GM19455 (cell line): ENCODE measurements around the gene OGT.
"Not testable (repeated sequence)": the region's sequence is repeated elsewhere in the genome, so short reads cannot be mapped to it uniquely, and the experiment has no call there.

Experiments
- ATAC-seq: cut with Tn5 transposase; IDR thresholded peaks from one replicate; pipeline ENCODE4 v1.9.1; 2021; ENCODE audit not compliant: unreplicated experiment

Gene OGT

DNA sequence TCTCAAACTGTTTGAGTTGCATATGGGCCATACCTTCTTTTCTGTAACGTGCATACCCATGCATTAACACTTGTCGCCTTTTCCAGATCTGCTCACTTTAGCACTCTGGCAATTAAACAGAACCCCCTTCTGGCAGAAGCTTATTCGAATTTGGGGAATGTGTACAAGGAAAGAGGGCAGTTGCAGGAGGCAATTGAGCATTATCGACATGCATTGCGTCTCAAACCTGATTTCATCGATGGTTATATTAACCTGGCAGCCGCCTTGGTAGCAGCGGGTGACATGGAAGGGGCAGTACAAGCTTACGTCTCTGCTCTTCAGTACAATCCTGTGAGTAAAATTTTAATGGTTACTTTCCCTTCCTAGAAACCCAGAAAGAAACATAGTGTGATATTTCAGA is 4.8 kb downstream of the OGT start:
- no peak for ATAC-seq

DNA sequence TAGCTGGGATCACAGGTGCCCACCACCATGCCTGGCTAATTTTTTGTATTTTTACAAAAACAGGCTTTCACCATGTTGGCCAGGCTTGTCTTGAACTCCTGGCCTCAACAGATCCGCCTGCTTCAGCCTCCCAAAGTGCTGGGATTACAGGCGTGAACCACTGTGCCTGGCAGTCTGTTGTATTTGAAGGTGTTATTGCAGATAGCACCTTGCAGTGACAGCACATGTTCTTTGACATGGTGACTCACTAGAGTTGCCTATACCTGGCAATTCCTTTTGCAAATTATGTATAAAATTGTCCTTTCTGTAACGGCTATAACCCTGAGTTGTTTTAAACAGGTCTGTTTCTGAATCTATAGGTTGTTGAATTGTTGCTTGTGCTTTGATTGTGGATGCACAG is 7.9 kb downstream of the OGT start:
- peak; percentile 28 for ATAC-seq

DNA sequence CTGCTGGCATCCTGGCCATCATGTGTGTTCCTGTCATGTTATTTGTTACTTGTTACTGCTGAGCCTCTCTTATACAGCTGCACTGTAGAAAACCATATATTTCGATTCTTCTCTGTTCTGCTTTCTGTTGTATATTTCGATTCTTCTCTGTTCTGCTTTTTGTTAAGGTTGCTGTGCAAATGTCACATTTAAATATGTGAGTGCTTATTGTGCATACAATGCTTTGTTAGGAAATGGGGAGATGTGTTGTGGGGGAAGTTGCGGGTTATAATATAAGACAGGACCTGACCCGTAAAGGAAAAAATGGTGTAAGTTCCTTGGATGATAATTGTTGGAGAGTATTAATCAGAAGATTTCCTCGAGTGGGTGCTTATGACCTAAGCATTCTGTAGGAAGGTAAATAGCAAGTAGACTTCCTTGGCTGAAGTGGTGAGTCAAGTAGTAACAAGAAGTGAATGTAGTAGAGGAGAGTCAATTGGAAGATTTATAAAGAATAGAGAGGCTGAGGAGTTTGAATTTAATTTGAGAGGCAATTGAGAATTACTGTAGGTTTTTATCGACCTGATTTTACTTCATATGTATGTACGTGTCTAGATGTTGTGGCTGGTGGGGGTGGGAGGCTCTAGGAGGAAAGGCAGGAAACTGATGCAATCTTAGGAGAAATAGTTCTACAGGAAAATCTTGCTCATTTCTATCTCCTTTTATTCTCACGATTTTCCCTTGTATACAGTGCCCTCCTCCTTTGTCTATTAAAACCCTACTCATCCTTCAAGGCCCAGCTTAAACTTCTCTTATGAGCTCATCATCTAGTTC is 8.5 kb downstream of the OGT start:
- peak; percentile 81 for ATAC-seq

DNA sequence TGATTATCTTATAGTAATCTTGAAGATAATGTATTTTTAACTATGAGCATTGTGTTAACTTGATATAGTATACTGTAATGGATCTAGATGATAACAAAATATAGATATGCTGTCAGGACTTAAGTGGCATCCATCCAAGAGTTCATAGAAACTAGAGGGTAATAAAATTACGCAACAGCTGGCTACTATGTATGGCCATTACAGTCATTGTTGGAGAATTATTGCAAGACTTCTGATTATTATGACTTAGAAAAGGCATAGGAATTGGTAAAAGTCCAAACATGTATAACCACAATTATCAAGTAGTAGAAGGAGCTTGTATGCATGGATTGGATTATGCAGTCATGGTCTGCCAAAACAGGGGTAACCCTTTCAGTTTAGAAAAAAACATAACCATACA is 9.5 kb downstream of the OGT start:
- ATAC-seq = no peak

DNA sequence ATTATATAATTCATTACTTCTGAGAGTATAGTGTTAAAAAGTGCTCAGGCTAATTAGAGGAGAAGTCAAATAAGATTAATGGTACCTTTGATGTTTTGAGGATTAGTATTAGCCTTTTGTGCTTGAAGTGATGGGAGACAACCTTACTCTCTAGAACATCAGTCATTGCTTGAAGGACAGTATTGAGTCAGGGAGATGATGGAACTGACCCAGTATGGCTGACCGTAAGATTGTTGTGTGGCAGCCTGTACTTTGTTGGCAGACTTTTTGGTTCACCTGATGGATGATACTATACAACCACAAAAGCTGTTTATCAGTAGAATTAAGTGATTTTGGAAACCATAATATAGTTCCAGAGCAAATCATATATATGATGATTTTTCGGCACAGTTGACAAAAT is 9.9 kb downstream of the OGT start:
- ATAC-seq = no peak

DNA sequence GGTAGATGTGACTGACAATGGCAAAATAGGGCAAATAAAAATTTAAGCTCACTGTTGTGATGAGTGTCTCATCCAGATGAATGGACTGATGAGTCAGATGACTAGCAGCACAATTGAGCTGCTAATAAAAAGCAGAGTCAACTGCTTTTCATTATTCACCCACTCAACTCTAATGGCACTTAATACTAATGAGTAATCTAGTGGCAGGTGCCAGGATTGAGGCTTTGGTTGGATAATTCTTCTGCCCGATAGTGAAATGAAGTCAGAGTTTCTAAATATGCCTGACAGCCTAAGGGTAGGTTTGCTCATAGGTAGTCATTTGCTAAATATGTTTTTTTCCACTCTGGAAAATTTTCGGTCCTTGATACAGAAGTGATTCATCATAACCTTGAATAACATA is 10.4 kb downstream of the OGT start:
- no peak for ATAC-seq

DNA sequence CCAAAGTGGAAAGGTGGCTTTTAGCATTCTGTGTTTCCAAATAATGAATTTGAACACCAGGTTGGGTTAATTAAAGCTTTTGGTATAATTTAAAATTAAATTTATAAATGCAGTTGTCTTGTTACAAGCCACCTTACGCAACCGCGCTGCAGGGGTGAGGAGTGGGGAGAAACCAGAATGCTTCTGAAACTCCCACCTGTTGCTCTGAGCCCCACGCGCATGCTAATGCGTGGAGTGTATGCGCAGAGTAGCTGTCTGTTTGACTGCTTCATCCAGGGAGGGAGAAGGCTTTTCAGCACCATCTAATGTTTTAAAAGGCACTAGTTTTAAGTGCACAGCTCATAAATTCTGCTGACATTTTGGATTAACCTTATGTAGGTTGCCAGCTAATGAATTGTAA is 12.5 kb downstream of the OGT start:
- ATAC-seq = no peak

DNA sequence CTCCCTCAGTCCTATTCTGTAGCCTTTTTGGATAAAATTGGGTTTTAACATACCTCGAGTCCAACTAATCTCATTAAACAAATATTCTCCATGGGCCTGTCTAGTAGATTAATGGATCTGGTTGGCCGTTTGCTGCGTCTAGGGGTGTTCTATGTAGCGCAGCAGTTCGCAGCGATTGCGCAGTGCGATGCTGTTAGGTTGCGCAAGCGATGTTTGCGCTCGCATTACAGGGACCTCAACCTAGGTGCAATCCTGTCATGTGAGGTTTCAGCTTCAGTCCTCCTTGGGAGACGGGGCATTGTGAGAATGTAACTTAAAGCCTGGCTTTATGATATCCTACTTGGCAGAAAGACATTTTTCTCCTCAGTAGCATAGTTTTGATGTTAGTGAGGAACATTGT is 14.0 kb downstream of the OGT start:
- no peak for ATAC-seq

DNA sequence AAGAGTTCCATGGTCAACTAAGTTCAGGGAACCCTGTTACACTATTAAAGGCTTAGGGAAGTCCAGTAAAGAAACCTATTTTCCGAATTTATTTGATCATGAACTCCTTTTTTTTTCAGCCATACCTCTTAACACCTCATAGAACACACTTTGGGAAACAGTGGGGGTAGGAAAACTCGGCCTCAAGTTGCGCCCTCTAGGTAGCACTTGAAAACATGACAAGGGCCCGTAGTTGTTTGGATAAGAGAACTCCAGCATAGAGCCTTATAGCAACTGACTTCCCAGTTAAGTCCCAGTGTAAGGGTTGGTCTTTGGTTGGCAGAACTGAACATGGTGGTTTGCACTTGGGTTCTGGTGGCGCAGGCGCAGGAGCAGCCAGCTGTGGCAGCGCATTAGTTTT is 14.4 kb downstream of the OGT start:
- ATAC-seq = no peak

DNA sequence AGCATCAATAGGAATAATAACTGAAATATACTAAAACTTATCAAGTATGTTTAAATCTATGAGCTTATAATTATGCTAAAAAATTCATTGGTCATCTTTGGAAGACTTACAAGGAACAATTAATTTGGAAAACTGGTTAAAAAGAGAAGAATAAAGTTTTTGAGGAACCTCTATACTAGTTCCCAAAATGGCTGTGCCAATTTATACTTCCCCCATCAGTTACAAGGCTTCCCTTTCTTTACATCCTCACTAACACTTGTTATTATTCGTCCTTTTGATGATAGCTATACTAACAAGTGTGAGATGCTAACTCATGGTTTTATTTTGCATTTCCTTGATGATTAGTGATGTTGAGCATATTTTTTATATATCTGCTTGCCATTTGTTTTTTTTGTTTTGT is 17.1 kb downstream of the OGT start:
- no peak for ATAC-seq

DNA sequence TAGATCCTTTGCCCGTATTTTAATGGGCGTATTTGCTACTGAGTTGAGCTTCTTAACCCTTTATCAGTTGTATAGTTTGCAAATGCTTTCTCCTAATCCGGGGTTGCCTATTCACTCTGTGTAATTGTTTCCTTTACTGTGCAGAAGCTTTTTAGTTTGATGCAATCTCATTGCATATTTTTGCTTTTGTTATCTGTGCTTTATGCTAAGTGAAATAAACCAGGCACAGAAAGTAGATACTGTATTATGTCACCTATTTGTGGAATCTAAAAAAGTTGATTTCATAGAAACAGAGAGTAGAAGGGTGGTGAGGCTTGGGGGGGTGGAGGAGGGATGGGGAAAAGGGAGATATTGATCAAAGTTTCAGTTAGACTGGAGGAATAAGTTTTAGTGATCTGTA is 17.7 kb downstream of the OGT start:
- no peak for ATAC-seq

DNA sequence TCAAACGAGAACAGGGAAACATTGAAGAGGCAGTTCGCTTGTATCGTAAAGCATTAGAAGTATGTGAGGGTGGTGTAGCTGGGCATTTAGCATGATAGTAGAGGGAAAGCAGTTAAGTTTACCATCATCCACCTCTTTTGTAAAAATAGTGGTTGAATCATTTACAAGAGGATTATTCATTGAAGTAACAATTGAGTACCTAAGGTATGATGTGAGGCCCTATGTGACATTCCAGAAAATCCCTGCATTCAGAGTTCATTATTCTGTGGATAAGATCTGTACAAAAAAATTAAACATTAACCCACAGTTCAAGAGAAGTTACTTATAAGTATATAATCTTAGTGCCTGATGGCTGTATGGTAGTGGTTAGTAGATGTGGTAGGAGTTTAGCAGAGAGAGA is 23.1 kb downstream of the OGT start:
- ATAC-seq = no peak

DNA sequence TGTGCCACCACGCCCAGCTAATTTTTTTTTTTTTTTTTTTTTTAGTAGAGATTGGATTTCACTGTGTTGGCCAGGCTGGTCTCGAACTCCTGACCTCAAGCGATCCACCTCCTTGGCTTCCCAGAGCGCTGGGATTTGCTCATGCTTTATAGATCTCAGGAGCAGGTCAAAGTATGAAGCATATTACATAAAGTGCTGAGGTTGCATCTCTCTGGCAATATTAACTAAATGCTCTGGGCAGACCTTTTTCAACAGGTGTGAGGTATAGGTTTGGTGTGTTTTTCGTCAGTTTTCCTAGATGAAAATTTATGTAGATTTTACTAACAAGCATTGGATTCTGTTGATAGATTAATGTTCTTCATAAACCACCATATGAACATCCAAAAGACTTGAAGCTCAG is 26.0 kb downstream of the OGT start:
- ATAC-seq = no peak

DNA sequence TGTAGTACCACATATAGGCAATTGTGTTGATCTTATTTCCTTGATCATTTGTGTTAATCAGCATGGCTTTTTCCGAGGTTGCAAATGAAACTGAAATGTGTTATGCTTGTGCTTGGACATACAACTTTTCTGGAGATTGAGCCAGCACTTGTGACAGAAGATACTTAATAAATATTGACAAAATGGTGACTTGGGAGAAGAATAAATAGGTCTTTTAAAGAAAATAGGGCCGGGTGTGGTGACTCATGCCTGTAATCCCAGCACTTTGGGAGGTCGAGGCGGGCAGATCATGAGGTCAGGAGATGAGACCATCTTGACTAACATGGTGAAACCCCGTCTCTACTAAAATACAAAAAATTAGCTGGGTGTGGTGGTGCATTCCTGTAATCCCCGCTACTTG is 26.9 kb downstream of the OGT start:
- ATAC-seq = not testable (repeated sequence)

DNA sequence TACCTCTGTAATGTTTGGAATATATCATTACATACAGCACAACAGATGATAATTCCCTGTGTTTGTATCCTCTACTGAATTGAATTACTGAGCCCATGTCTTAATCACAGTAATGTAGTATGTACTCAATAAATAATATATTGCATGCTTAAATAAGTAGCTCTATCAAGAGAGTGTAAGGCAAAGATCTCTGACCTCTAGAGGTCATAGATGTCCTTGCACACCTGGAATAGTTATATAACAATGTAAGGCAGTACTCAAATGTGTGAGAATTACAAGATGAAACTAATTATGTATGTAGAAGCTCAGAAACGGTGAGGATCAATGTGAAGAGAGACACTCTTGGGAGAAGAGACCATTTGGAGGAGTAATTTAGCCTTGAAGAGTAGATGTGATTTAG is 31.0 kb downstream of the OGT start:
- no peak for ATAC-seq

DNA sequence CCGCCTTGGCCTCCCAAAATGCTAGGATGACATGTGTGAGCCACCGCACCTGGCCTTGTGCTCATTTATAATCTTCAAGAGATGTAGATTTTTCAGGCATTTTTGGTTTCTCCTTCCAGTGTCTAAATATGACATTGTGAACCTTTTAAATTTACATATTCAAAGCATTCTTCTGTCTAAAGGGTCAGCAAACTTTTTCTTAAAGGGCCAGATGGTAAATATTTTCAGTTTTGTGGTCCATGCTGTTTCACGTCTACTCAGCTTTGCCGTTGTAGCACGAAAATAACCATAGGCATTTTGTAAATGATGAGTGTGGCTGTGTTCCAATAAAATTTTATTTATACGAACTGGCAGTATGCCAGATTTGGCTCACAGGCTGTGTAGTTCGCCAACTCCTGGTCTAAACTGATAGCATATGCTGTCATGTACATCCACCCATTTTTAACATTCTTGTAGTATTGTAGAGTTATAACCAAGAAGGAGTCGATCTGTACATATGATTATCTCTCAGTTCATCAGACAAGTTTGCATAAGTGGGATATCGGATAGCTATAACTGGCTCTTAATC is 32.7 kb downstream of the OGT start:
- ATAC-seq = no peak

DNA sequence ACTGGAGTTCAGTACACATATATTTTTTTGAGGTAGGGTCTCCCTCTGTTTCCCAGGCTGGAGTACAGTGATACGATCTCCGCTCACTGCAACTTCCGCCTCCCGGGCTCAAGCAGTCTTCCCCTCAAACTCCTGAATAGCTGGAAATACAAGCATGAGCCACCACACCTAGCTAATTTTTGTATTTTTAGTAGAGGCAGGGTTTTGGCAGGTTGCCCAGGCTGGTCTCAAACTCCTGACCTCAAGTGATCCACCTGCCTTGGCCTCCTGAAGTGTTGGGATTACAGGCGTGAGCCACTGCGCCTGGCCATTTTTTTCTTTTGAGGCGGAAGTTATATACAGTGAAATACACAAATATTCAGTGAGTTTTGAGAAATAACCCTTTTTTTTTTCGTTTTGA is 38.5 kb downstream of the OGT start:
- ATAC-seq = not testable (repeated sequence)

DNA sequence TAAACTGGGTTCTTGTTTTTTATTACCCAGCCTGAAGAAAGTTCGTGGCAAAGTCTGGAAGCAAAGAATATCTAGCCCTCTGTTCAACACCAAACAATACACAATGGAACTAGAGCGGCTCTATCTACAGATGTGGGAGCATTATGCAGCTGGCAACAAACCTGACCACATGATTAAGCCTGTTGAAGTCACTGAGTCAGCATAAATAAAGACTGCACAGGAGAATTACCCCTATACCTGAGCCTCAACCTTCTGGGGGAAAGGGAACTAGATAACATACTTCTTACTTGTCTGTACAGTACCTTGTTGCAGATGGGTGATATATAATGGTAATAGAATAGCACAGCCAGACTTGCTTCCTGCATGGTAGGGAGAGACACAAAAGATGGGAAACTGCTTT is 40.7 kb downstream of the OGT start:
- no peak for ATAC-seq

DNA sequence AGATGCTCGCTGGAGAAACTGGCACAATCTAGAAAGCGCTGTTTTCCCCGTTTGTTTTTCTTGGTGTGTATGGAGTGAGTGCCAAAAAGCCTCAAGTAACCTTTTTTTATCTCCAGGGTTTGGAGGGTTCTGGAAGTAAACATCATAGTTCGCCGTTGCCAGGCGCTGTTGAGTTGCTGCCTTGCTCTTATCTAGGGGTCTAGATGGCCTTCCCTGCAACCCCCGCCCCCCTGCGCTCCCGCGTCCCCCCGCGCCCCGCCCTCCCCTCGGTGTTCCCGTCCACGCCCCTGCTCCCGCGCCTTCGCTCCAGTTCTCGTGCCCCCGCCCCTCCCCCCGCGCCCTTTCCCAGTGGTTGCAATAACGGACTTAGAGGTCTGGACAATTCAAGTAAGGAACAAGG is 44.8 kb downstream of the OGT start:
- no peak for ATAC-seq

DNA sequence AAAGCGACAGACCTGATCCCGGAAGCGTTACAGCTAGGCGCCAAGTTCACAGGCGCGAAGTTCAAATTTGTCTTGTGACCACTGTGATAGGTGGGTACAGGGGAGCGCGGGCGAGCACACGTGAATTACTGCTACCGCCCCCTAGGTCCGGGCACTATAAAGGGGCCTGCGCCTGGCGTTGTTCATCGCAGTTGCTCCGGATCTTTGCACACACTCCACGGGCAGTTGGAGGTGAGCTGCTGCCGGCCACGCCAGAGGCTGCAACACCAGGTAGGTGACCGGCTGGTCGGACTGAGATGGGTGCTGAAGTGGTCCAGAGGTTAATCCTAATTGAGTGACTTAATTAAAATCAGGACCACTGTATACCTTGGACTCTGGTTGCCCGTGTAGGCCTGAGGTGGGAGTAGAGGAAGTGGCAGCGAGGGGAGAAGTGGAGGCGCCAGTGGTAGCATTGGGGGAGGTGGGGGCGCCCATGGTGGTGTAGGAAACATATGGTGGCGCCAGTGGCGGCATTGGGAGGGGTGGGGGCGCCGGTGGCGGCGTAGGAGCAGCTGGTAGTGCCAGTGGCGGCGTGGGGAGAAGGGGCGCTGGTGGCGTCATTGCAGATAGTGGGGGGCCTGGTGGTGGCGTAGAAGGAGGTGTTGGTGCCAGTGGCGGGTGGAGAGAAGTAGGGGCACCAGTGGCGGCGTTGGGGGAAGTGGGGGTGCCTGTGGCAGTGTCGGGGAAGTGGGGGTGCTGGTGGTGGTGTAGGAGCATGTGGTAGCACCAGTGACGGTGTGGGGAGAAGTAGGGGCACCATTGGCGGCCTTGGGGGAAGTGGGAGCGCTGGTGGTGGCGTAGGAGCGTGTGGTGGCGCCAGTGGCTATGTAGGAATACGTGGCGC is 45.6 kb downstream of the OGT start, which contains the start of gene GCNA:
GCNA (plus strand) TSS at position 185 of the 883 bp plus-strand sequence. CDS start 2,385 bp downstream, outside the sequence.
- no peak for ATAC-seq

DNA sequence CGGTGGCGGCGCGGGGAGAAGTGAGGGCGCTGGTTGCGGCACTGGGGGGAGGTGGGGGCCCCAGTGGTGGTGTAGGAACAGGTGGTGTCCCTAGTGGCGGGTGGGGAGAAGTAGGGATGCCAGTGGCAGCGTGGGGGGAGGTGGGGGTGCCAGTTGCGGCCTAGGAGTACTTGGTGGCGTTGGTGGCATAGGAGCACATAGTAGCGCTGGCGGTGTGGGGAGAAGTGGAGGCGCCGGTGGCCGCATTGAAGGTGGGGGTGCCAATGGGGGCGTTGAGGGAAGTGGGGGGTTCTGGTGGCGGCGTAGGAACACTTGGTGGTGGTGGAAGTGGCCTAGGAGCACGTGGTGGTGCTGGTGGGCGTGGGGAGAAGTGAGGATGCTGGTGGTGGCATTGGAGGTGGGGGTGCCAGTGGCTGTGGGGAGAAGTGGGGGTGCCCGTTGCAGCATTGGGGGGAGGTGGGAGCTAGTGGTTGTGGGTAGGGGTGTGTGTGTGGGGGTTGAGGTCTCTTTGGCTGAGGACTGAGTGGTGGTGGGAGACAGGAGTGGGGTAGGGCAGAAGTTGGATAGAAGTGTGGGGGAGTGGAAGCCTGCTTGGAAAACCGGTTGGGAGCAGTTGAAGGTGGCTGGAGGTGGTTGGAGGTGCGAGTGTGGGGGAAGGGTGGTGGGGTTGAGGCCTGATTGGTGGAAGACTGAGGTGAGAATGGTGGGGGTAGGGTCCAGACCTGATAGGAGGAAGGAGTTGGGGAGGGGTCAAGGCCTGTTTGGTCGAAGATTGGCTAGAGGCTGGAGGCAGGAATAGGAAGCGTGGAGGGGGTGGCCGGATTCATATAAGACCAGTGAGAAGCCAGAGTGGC is 46.5 kb downstream of the OGT start:
- no peak for ATAC-seq
